Psoas muscle (tissue), 8 donors: ENCODE data around the gene GLB1L2. TPM values are rescaled to one million over a fixed set of nuclear protein-coding genes. Genes with fewer than 3 reads are reported as not detected.

Source experiments
- ATAC-seq, 4 donors: fragments of 200-7000 bp; cut with Tn5 transposase; one replicate each; pipeline ENCODE4 v1.9.1; 2020; ENCODE audit warnings: moderate library complexity in 3 of 4, mild to moderate bottlenecking in 2 of 4
- DNase-seq, 2 donors: peaks; one replicate each; pipeline ENCODE4 v3.0.0-alpha.2; 2020
- H3K27ac ChIP-seq: fragments of 200-600 bp; one replicate; pipeline ENCODE4 v1.8.0; 2022
- H3K27me3 ChIP-seq, 3 donors: fragments of 200-600 bp in 1 of 3; one replicate each; pipeline versions ENCODE4 v1.6.1 to v1.8.0; 2013 to 2022; ENCODE audit warnings: low read length in 2 of 3, mild to moderate bottlenecking in 2 of 3, moderate library complexity in 1 of 3; ENCODE audit not compliant: insufficient read depth in 3 of 3
- H3K36me3 ChIP-seq, 2 donors: fragments of 200-600 bp in 1 of 2; one replicate each; pipeline versions ENCODE4 v1.6.1 to v1.8.0; 2013 to 2022; ENCODE audit warnings: low read depth in 1 of 2, mild to moderate bottlenecking in 1 of 2, moderate library complexity in 1 of 2; ENCODE audit not compliant: insufficient read depth in 1 of 2
- H3K4me1 ChIP-seq: fragments of 200-600 bp; one replicate; pipeline ENCODE4 v1.8.0; 2022
- H3K4me3 ChIP-seq: fragments of 200-600 bp; one replicate; pipeline ENCODE4 v1.8.0; 2022; ENCODE audit warnings: mild to moderate bottlenecking
- H3K9me3 ChIP-seq: fragments of 200-600 bp; one replicate; pipeline ENCODE4 v1.8.0; 2022
- CTCF ChIP-seq: fragments of 200-600 bp; IDR thresholded peaks from one replicate; pipeline ENCODE4 v1.8.0; 2022; ENCODE audit warnings: antibody characterized with exemption
- WGBS, 3 donors: extraction: QIAGEN DNeasy Blood & Tissue Kit; methylation state at CpG; one replicate each; pipeline versions ENCODE4 v1.1.6 to v1.1.7; 2013; 5-methylcytosine and 5-hydroxymethylcytosine counted together
- intact Hi-C, 2 donors: fragments of 100-400 bp; cut with DNase I; formaldehyde crosslinking; loops; one replicate each; pipeline versions ENCODE4 v1.11.0 to v1.14.2; 2022
- polyA plus RNA-seq, 3 donors: library from polyadenylated mRNA; stranded (reverse); fragments of 200-250 nt; gene quantifications; one replicate each; pipeline ENCODE4 v1.2.3, GENCODE V29; 2013
- total RNA-seq, 4 donors: library from RNA; stranded (reverse); fragmentation: NEBNext Ultra II Directional in 2 of 4; extraction: Animal tissue kit (Norgen Biotek cat#: 25700) in 2 of 4; gene quantifications; one replicate each; pipeline versions ENCODE4 v1.2.1 to v1.2.4, GENCODE V29; 2021 to 2023
- donor health status: healthy with polysubstance abuse.
- donor health status: DM: no; HTN: no; CAD: no; lungs with moderate emphysema.
- donor health status: Bipolar disorder and iron deficiency.
- donor health status: healthy.
- donor health status: DM: yes; HTN: yes; CAD: no.
- donor health status: DM: no; HTN: no; CAD: no.
- donor health status: DM: no; HTN: no; CAD: no.
- donor health status: DM: yes; HTN: yes; CAD: no.

Gene GLB1L2
- total and polyA plus RNA-seq, 7 donors: 0.14 to 1.5 (median 0.91) TPM

- Histone ChIP-seq H3K4me1 (no peaks in the 10 kb centered on the region), H3K9me3 (no peaks in the 10 kb centered on the region), H3K27ac (no peak overlapping the region), H3K4me3 (no peak overlapping the region), H3K27me3 (no peaks in the 10 kb centered on the region), H3K36me3 (no peaks in the 10 kb centered on the region)
- TF ChIP-seq CTCF: no peak
- 83 to 92% (median 83%) methylated on average over 4 of the region's 4 CpGs for WGBS, 3 donors
- ATAC-seq (no peak), DNase-seq (no peak)
- intact Hi-C loops: no loop called here
These were observed 8.0 kb downstream of the GLB1L2 start for GRCh38 chr11:134339756-134340155.

GRCh38 chr11:134340354-134340964 lies 8.7 kb downstream of the GLB1L2 start:
- TF ChIP-seq CTCF: no peak
- WGBS, 3 donors: 86 to 87% (median 86%) methylated on average over 11 of the region's 11 CpGs
- ATAC-seq (no peak), DNase-seq (no peak)
- H3K36me3 ChIP-seq: no peaks in the 10 kb centered on the region
- intact Hi-C loops: no loop called here
- no peak overlapping the region for H3K4me3 ChIP-seq
- no peaks in the 10 kb centered on the region for H3K9me3 ChIP-seq
- no peaks in the 10 kb centered on the region for H3K27me3 ChIP-seq
- no peaks in the 10 kb centered on the region for H3K4me1 ChIP-seq
- no peak overlapping the region for H3K27ac ChIP-seq

- Histone ChIP-seq H3K36me3 (no peaks in the 10 kb centered on the region), H3K4me1 (no peaks in the 10 kb centered on the region), H3K27ac (no peak overlapping the region), H3K27me3 (no peaks in the 10 kb centered on the region), H3K9me3 (no peaks in the 10 kb centered on the region), H3K4me3 (no peak overlapping the region)
- no peak for TF ChIP-seq CTCF
- DNase-seq (no peak), ATAC-seq (no peak)
- WGBS, 3 donors: 87 to 90% (median 87%) methylated on average over 53 to 68 of the region's 68 CpGs
- intact Hi-C loops: no loop called here
These were observed 10.2 kb downstream of the GLB1L2 start for GRCh38 chr11:134341805-134342571.

GRCh38 chr11:134342572-134343340 lies 11.0 kb downstream of the GLB1L2 start:
- Histone ChIP-seq H3K9me3 (no peaks in the 10 kb centered on the region), H3K27me3 (no peaks in the 10 kb centered on the region), H3K36me3 (no peaks in the 10 kb centered on the region), H3K27ac (no peak overlapping the region), H3K4me3 (no peak overlapping the region), H3K4me1 (no peaks in the 10 kb centered on the region)
- ATAC-seq (no peak), DNase-seq (no peak)
- 84 to 92% (median 89%) methylated on average over 27 to 30 of the region's 30 CpGs for WGBS, 3 donors
- no peak for TF ChIP-seq CTCF
- intact Hi-C loops: no loop called here
